SK-N-SH treated with all-trans-retinoic acid at 6 μM for 48 hours (cell line): ENCODE measurements around the gene CDCA8.

ENCODE experiments used
- ATAC-seq: fragments of 200-7000 bp; cut with Tn5 transposase; 3 replicates; pipeline ENCODE4 v1.9.1; 2020; ENCODE audit warnings: mild to moderate bottlenecking, moderate library complexity
- ARNTL ChIP-seq: fragments of 450-650 bp; formaldehyde crosslinking; IDR thresholded peaks from 2 replicates; pipeline ENCODE4 v1.5.0; 2020; ENCODE audit warnings: low read depth, mild to moderate bottlenecking, moderate library complexity, borderline replicate concordance
- BACH2 ChIP-seq: fragments of 250-450 bp; sonication (Bioruptor Pico); IDR thresholded peaks from 2 replicates; pipeline ENCODE4 v1.9.0; 2021; ENCODE audit warnings: mild to moderate bottlenecking, borderline replicate concordance
- CREB5 ChIP-seq: fragments of 250-450 bp; sonication (Bioruptor Pico); IDR thresholded peaks from 2 replicates; pipeline ENCODE4 v1.5.1; 2020; ENCODE audit warnings: low read depth, mild to moderate bottlenecking, moderate library complexity
- CSDC2 ChIP-seq: fragments of 250-450 bp; sonication (Bioruptor Pico); IDR thresholded peaks from 2 replicates; pipeline ENCODE4 v1.5.0; 2020; ENCODE audit warnings: mild to moderate bottlenecking, moderate library complexity
- ESRRG ChIP-seq: fragments of 250-450 bp; sonication (Bioruptor Pico); IDR thresholded peaks from 2 replicates; pipeline ENCODE4 v1.6.1; 2021; ENCODE audit warnings: mild to moderate bottlenecking
- GLIS3 ChIP-seq: fragments of 250-450 bp; sonication (Bioruptor Pico); IDR thresholded peaks from 2 replicates; pipeline ENCODE4 v1.5.0; 2020; ENCODE audit warnings: mild to moderate bottlenecking, moderate library complexity
- ISL1 ChIP-seq: fragments of 250-450 bp; sonication (Bioruptor Pico); IDR thresholded peaks from 2 replicates; pipeline ENCODE4 v2.1.2; 2022; ENCODE audit warnings: mild to moderate bottlenecking, moderate library complexity
- OSR1 ChIP-seq: fragments of 250-450 bp; sonication (Bioruptor Pico); IDR thresholded peaks from 2 replicates; pipeline ENCODE4 v1.8.0; 2022; ENCODE audit warnings: moderate library complexity, mild to moderate bottlenecking, inconsistent platforms
- POU6F1 ChIP-seq: fragments of 250-450 bp; sonication (Bioruptor Pico); IDR thresholded peaks from 2 replicates; pipeline ENCODE4 v1.8.0; 2021; ENCODE audit warnings: low read depth, mild to moderate bottlenecking, moderate library complexity, borderline replicate concordance
- PPARA ChIP-seq: fragments of 250-450 bp; sonication (Bioruptor Pico); IDR thresholded peaks from 2 replicates; pipeline ENCODE4 v1.5.0; 2020; ENCODE audit warnings: mild to moderate bottlenecking, borderline replicate concordance
- RARB ChIP-seq: fragments of 250-450 bp; sonication (Bioruptor Pico); IDR thresholded peaks from 2 replicates; pipeline ENCODE4 v1.8.0; 2021; ENCODE audit warnings: mild to moderate bottlenecking, moderate library complexity
- SNAI2 ChIP-seq: fragments of 250-450 bp; sonication (Bioruptor Pico); IDR thresholded peaks from 2 replicates; pipeline ENCODE4 v1.5.0; 2020; ENCODE audit warnings: mild to moderate bottlenecking, moderate library complexity
- TCF4 ChIP-seq: fragments of 250-450 bp; sonication (Bioruptor Pico); IDR thresholded peaks from 2 replicates; pipeline ENCODE4 v1.8.0; 2021; ENCODE audit warnings: mild to moderate bottlenecking, moderate library complexity, borderline replicate concordance
- TOX ChIP-seq: fragments of 250-450 bp; sonication (Bioruptor Pico); IDR thresholded peaks from 2 replicates; pipeline ENCODE4 v1.8.0; 2021; ENCODE audit warnings: mild to moderate bottlenecking, moderate library complexity, borderline replicate concordance
- ZC3H10 ChIP-seq: fragments of 250-450 bp; sonication (Bioruptor Pico); IDR thresholded peaks from 2 replicates; pipeline ENCODE4 v1.5.1; 2021; ENCODE audit warnings: mild to moderate bottlenecking, moderate library complexity
- ZFP3 ChIP-seq: fragments of 250-450 bp; sonication (Bioruptor Pico); IDR thresholded peaks from 2 replicates; pipeline ENCODE4 v1.5.0; 2020; ENCODE audit warnings: mild to moderate bottlenecking, moderate library complexity
- ZFP30 ChIP-seq: fragments of 450-650 bp; formaldehyde crosslinking; IDR thresholded peaks from 2 replicates; pipeline ENCODE4 v1.5.0; 2022; ENCODE audit warnings: mild to moderate bottlenecking, moderate library complexity
- ZNF565 ChIP-seq: fragments of 450-650 bp; formaldehyde crosslinking; conservative IDR thresholded peaks from 2 replicates; pipeline ENCODE4 v1.5.0; 2020; ENCODE audit warnings: low read depth, mild to moderate bottlenecking, moderate library complexity
- ZNF70 ChIP-seq: fragments of 450-650 bp; formaldehyde crosslinking; IDR thresholded peaks from 2 replicates; pipeline ENCODE4 v1.5.0; 2020; ENCODE audit warnings: mild to moderate bottlenecking, moderate library complexity
- ZNF8 ChIP-seq: fragments of 450-650 bp; formaldehyde crosslinking; IDR thresholded peaks from 2 replicates; pipeline ENCODE4 v1.5.0; 2020; ENCODE audit warnings: mild to moderate bottlenecking, moderate library complexity
- TF ChIP-seq, protein P1 (sequence below): fragments of 250-450 bp; sonication (Bioruptor Pico); IDR thresholded peaks from 2 replicates; pipeline ENCODE4 v1.5.1; 2021; ENCODE audit warnings: mild to moderate bottlenecking, moderate library complexity
- TF ChIP-seq, protein P2 (sequence below): fragments of 250-450 bp; sonication (Bioruptor Pico); IDR thresholded peaks from 2 replicates; pipeline ENCODE4 v1.8.0; 2020; ENCODE audit warnings: mild to moderate bottlenecking, moderate library complexity, borderline replicate concordance
- TF ChIP-seq, protein P3 (sequence below): fragments of 250-450 bp; sonication (Bioruptor Pico); IDR thresholded peaks from 2 replicates; pipeline ENCODE4 v1.5.0; 2020; ENCODE audit warnings: mild to moderate bottlenecking, moderate library complexity

CDCA8 gene

GRCh38 chr1:37728416-37728815 is 36.1 kb downstream of the CDCA8 start:
- ATAC-seq, result no peak
- TF ChIP-seq ZFP30 (CRISPR knock-in tag) (no peak), POU6F1 (no peak), OSR1 (CRISPR knock-in tag) (no peak), ZNF8 (CRISPR knock-in tag) (no peak), RARB (CRISPR knock-in tag) (no peak), CSDC2 (no peak), ARNTL (CRISPR knock-in tag) (no peak), GLIS3 (CRISPR knock-in tag) (no peak), ZC3H10 (CRISPR knock-in tag) (no peak), CREB5 (CRISPR knock-in tag) (no peak), ISL1 (CRISPR knock-in tag) (no peak), ZNF565 (CRISPR knock-in tag) (no peak), BACH2 (CRISPR knock-in tag) (no peak)
- TF ChIP-seq, protein P1, sequence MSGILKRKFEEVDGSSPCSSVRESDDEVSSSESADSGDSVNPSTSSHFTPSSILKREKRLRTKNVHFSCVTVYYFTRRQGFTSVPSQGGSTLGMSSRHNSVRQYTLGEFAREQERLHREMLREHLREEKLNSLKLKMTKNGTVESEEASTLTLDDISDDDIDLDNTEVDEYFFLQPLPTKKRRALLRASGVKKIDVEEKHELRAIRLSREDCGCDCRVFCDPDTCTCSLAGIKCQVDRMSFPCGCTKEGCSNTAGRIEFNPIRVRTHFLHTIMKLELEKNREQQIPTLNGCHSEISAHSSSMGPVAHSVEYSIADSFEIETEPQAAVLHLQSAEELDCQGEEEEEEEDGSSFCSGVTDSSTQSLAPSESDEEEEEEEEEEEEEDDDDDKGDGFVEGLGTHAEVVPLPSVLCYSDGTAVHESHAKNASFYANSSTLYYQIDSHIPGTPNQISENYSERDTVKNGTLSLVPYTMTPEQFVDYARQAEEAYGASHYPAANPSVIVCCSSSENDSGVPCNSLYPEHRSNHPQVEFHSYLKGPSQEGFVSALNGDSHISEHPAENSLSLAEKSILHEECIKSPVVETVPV (CRISPR knock-in tag), result no peak
- TF ChIP-seq, protein P2, sequence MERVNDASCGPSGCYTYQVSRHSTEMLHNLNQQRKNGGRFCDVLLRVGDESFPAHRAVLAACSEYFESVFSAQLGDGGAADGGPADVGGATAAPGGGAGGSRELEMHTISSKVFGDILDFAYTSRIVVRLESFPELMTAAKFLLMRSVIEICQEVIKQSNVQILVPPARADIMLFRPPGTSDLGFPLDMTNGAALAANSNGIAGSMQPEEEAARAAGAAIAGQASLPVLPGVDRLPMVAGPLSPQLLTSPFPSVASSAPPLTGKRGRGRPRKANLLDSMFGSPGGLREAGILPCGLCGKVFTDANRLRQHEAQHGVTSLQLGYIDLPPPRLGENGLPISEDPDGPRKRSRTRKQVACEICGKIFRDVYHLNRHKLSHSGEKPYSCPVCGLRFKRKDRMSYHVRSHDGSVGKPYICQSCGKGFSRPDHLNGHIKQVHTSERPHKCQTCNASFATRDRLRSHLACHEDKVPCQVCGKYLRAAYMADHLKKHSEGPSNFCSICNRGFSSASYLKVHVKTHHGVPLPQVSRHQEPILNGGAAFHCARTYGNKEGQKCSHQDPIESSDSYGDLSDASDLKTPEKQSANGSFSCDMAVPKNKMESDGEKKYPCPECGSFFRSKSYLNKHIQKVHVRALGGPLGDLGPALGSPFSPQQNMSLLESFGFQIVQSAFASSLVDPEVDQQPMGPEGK (CRISPR knock-in tag), result no peak

GRCh38 chr1:37730376-37730775 is 38.1 kb downstream of the CDCA8 start:
- no peak for TF ChIP-seq PPARA (CRISPR knock-in tag)
- TF ChIP-seq POU6F1, result no peak
- no peak for TF ChIP-seq CREB5 (CRISPR knock-in tag)
- TF ChIP-seq, protein P2 (CRISPR knock-in tag), result no peak
- TF ChIP-seq RARB (CRISPR knock-in tag), result no peak
- no peak for TF ChIP-seq OSR1 (CRISPR knock-in tag)
- TF ChIP-seq BACH2 (CRISPR knock-in tag), result no peak
- no peak for TF ChIP-seq ZNF70 (CRISPR knock-in tag)
- no peak for TF ChIP-seq ZNF8 (CRISPR knock-in tag)
- no peak for TF ChIP-seq SNAI2 (CRISPR knock-in tag)
- no peak for TF ChIP-seq TCF4 (CRISPR knock-in tag)
- TF ChIP-seq, protein P1 (CRISPR knock-in tag), result no peak
- TF ChIP-seq TOX (CRISPR knock-in tag), result no peak
- no peak for TF ChIP-seq ZFP3
- no peak for TF ChIP-seq ZNF565 (CRISPR knock-in tag)
- TF ChIP-seq ESRRG, result no peak
- TF ChIP-seq, protein P3, sequence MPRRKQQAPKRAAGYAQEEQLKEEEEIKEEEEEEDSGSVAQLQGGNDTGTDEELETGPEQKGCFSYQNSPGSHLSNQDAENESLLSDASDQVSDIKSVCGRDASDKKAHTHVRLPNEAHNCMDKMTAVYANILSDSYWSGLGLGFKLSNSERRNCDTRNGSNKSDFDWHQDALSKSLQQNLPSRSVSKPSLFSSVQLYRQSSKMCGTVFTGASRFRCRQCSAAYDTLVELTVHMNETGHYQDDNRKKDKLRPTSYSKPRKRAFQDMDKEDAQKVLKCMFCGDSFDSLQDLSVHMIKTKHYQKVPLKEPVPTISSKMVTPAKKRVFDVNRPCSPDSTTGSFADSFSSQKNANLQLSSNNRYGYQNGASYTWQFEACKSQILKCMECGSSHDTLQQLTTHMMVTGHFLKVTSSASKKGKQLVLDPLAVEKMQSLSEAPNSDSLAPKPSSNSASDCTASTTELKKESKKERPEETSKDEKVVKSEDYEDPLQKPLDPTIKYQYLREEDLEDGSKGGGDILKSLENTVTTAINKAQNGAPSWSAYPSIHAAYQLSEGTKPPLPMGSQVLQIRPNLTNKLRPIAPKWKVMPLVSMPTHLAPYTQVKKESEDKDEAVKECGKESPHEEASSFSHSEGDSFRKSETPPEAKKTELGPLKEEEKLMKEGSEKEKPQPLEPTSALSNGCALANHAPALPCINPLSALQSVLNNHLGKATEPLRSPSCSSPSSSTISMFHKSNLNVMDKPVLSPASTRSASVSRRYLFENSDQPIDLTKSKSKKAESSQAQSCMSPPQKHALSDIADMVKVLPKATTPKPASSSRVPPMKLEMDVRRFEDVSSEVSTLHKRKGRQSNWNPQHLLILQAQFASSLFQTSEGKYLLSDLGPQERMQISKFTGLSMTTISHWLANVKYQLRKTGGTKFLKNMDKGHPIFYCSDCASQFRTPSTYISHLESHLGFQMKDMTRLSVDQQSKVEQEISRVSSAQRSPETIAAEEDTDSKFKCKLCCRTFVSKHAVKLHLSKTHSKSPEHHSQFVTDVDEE (CRISPR knock-in tag), result no peak
- TF ChIP-seq, all 23 proteins: peak for 0
- ATAC-seq, result no peak
